Endothelial cell of umbilical vein (primary cell): ENCODE data around the gene PPY. TPM values are rescaled to one million over a fixed set of nuclear protein-coding genes. Genes with fewer than 3 reads are reported as not detected.

ENCODE experiments used
- BruUV-seq: library from RNA; stranded (reverse); fragments of 400-500 nt; replicated peaks from 2 replicates; lab custom pipeline; 2021; lab: Mats Ljungman, UMichigan
- CTCF ChIA-PET: fragments of 300-600, 350-600 bp; sonication (Branson Sonifier 250); formaldehyde crosslinking; loops from one replicate; lab custom pipeline; 2021; ENCODE audit warnings: antibody characterized with exemption, inconsistent platforms; lab: Charles Lee
- POLR2A ChIA-PET: fragments of 300-600, 350-600 bp; sonication (Branson Sonifier 250); formaldehyde crosslinking; loops from one replicate; lab custom pipeline; 2021; ENCODE audit warnings: antibody characterized with exemption, inconsistent platforms; lab: Charles Lee
- DNase-seq: peaks from one replicate; pipeline ENCODE4 v3.0.0-alpha.2; 2011; ENCODE audit warnings: low read depth, low spot score
- FAIRE-seq: peaks from 2 replicates; lab custom pipeline; 2011; peaks lifted over from hg19 to GRCh38; lab: Jason Lieb, UNC
- H2AFZ ChIP-seq: 2 replicates; pipeline ENCODE4 v1.6.0; 2012; ENCODE audit warnings: low read depth, low read length, control low read depth, inconsistent platforms
- H3K27ac ChIP-seq: 2 replicates; pipeline ENCODE4 v1.5.1; 2011; ENCODE audit warnings: low read depth, mild to moderate bottlenecking, control low read depth, low read length, moderate library complexity; ENCODE audit not compliant: insufficient read depth
- H3K27me3 ChIP-seq, 2 experiments: 2 replicates each; pipeline versions ENCODE4 v1.6.0 to v1.6.1; 2011; ENCODE audit warnings: low read length in 2 of 2, mixed read lengths in 1 of 2; ENCODE audit not compliant: control insufficient read depth in 2 of 2, insufficient read depth in 2 of 2
- H3K36me3 ChIP-seq, 2 experiments: 2 replicates in 1 of 2; 3 replicates in 1 of 2; pipeline ENCODE4 v1.5.1; 2011; ENCODE audit warnings: low read length in 2 of 2, mild to moderate bottlenecking in 1 of 2, moderate library complexity in 1 of 2; ENCODE audit not compliant: control insufficient read depth in 2 of 2, insufficient read depth in 2 of 2; ENCODE audit errors: extremely low read depth in 1 of 2
- H3K4me1 ChIP-seq: 3 replicates; pipeline ENCODE4 v1.5.1; 2011; ENCODE audit warnings: mild to moderate bottlenecking, low read length; ENCODE audit not compliant: control insufficient read depth, insufficient read depth; ENCODE audit errors: extremely low read depth
- H3K4me2 ChIP-seq: 2 replicates; pipeline ENCODE4 v1.6.1; 2011; ENCODE audit warnings: low read length, control low read depth, mixed read lengths; ENCODE audit not compliant: insufficient read depth
- H3K4me3 ChIP-seq, 3 experiments: fragments of 200-600 bp in 1 of 3; sonication (generic), shearing (Covaris generic) in 1 of 3; replicated peaks in 1 of 3; 2 replicates each; pipeline ENCODE4 v1.5.1; 2011 to 2016; ENCODE audit warnings: control low read depth in 3 of 3, low read length in 3 of 3, mild to moderate bottlenecking in 2 of 3, inconsistent platforms in 1 of 3, low read depth in 1 of 3, moderate library complexity in 1 of 3; ENCODE audit not compliant: insufficient read depth in 1 of 3
- H3K79me2 ChIP-seq: 2 replicates; pipeline ENCODE4 v1.6.0; 2012; ENCODE audit warnings: low read length, inconsistent platforms; ENCODE audit not compliant: control insufficient read depth, insufficient read depth
- H3K9ac ChIP-seq: replicated peaks from 2 replicates; pipeline ENCODE3; 2011; ENCODE audit warnings: low read length, control low read depth; ENCODE audit not compliant: insufficient read depth; ENCODE audit errors: extremely low read depth
- H3K9me1 ChIP-seq: replicated peaks from 3 replicates; pipeline ENCODE4 v1.6.0; 2011; ENCODE audit warnings: mild to moderate bottlenecking, low read length; ENCODE audit not compliant: control insufficient read depth, insufficient read depth; ENCODE audit errors: extremely low read depth
- H3K9me3 ChIP-seq: replicated peaks from 2 replicates; pipeline ENCODE4 v1.5.1; 2012; ENCODE audit warnings: low read length, inconsistent platforms; ENCODE audit not compliant: control insufficient read depth, insufficient read depth
- H4K20me1 ChIP-seq: replicated peaks from 2 replicates; pipeline ENCODE3; 2011; ENCODE audit warnings: mild to moderate bottlenecking, low read length; ENCODE audit not compliant: control insufficient read depth, insufficient read depth; ENCODE audit errors: extremely low read depth
- CTCF ChIP-seq, 2 donors: IDR thresholded peaks; 1 replicate in 1 of 2; 2 replicates in 1 of 2; pipeline ENCODE4 v1.5.1; 2011; ENCODE audit warnings: low read length in 2 of 2, mild to moderate bottlenecking in 2 of 2, moderate library complexity in 2 of 2, control low read depth in 1 of 2, inconsistent platforms in 1 of 2, low read depth in 1 of 2; ENCODE audit not compliant: insufficient read depth in 1 of 2; ENCODE audit errors: extremely low read depth in 1 of 2
- FOS ChIP-seq: IDR thresholded peaks from 2 replicates; pipeline ENCODE4 v1.6.1; 2011; ENCODE audit warnings: mild to moderate bottlenecking, low read length, moderate library complexity, borderline replicate concordance; ENCODE audit not compliant: insufficient read depth
- GATA2 ChIP-seq: IDR thresholded peaks from 2 replicates; pipeline ENCODE4 v1.7.0; 2011; ENCODE audit warnings: low read depth, mild to moderate bottlenecking, moderate library complexity, mixed read lengths, low read length; ENCODE audit not compliant: insufficient read length, insufficient read depth
- POLR2AphosphoS5 ChIP-seq: IDR thresholded peaks from 2 replicates; pipeline ENCODE4 v1.6.1; 2012; ENCODE audit warnings: low read depth, mild to moderate bottlenecking, control low read depth, low read length, moderate library complexity; ENCODE audit not compliant: insufficient read depth
- dilution Hi-C: fragments of 300-500 bp; cut with MboI; formaldehyde crosslinking; loops from one replicate; pipeline ENCODE4 v1.15.0; 2019; ENCODE audit warnings: low sequenced_read_pairs; ENCODE audit not compliant: extremely low pct_ligation_motif_present
- intact Hi-C: fragments of 100-400 bp; cut with micrococcal nuclease; formaldehyde crosslinking; loops from one replicate; pipeline ENCODE4 v1.10.0; 2022
- polyA plus RNA-seq, 4 experiments: library from polyadenylated mRNA; depleted of rRNA in 3 of 4; stranded (reverse) in 3 of 4; unstranded in 1 of 4; fragments of >200 nt; gene quantifications; 2 replicates each; pipeline versions ENCODE4 v1.2.1 to v1.2.3, GENCODE V29; 2011 to 2012; ENCODE audit warnings: missing spikeins in 1 of 4
- total RNA-seq: library from RNA; stranded (reverse); gene quantifications from 2 replicates; pipeline ENCODE4 v1.2.3, GENCODE V29; 2021

PPY gene
- total and polyA plus RNA-seq, 2 donors (not counting 3 experiments of a cell fraction or from before 2014, with no cell fraction given): not detected

- Histone ChIP-seq H2AFZ (peak overlapping the region; percentile 64), H3K79me2 (no peaks in the 10 kb centered on the region), H3K4me3 (peak overlapping the region in 2 of 3 experiments; percentile 20 to 26), H3K27me3 (peaks cover 12 to 13% of the 10 kb centered on the region in 2 experiments), H3K9ac (no peak overlapping the region), H3K9me1 (no peaks in the 10 kb centered on the region), H3K4me1 (peaks cover 3% of the 10 kb centered on the region), H3K4me2 (peak overlapping the region; percentile 54), H3K36me3 (no peaks in the 10 kb centered on the region), H3K27ac (no peak overlapping the region), H3K9me3 (no peaks in the 10 kb centered on the region), H4K20me1 (no peaks in the 10 kb centered on the region)
- FAIRE-seq (no peak), DNase-seq (no peak)
- intact Hi-C loops: no loop called here
- TF ChIP-seq POLR2AphosphoS5 (no peak), GATA2 (no peak), CTCF (IDR thresholded peaks at IDR 0.05; ENCODE audit: extremely low read depth in 1 of 2, insufficient read depth in 1 of 2, low read depth in 1 of 2, low read length in 2 of 2) (no peak), FOS (no peak)
- CTCF ChIA-PET: interaction anchor here (2.3 to 4.0 kb wide), 2 partner anchors 8 to 22 kb away, joined by 12 to 37 read pairs; no protein-coding TSS in a partner anchor
- POLR2A ChIA-PET: no interaction called here
- no TSS peak for BruUV-seq
- dilution Hi-C loops: no loop called here
Measured at GRCh38 chr17:43900858-43901754, 41.2 kb downstream of the PPY start.
